Fibroblast of villous mesenchyme (primary cell): Measurements from ENCODE around the gene EPHA4. TPM values are rescaled to one million over a fixed set of nuclear protein-coding genes. Genes with fewer than 3 reads are reported as not detected.

Experiments used
- DNase-seq: peaks from one replicate; pipeline ENCODE4 v3.0.0-alpha.2; 2010; ENCODE audit warnings: low read depth
- H3K4me3 ChIP-seq: 2 replicates; pipeline ENCODE4 v1.5.1; 2011; ENCODE audit warnings: low read depth, mild to moderate bottlenecking, low read length
- total RNA-seq: library from RNA; depleted of rRNA; stranded (reverse); fragments of >200 nt; gene quantifications from 2 replicates; pipeline ENCODE4 v1.2.3, GENCODE V29; 2012
- TF ChIP-seq, protein P1 (sequence below): IDR thresholded peaks from 2 replicates; pipeline ENCODE4 v1.5.1; 2012; ENCODE audit warnings: low read depth, mild to moderate bottlenecking, low read length; ENCODE audit not compliant: insufficient read depth

The EPHA4 gene
- total RNA-seq, 1 donor = 17.3 TPM

DNA sequence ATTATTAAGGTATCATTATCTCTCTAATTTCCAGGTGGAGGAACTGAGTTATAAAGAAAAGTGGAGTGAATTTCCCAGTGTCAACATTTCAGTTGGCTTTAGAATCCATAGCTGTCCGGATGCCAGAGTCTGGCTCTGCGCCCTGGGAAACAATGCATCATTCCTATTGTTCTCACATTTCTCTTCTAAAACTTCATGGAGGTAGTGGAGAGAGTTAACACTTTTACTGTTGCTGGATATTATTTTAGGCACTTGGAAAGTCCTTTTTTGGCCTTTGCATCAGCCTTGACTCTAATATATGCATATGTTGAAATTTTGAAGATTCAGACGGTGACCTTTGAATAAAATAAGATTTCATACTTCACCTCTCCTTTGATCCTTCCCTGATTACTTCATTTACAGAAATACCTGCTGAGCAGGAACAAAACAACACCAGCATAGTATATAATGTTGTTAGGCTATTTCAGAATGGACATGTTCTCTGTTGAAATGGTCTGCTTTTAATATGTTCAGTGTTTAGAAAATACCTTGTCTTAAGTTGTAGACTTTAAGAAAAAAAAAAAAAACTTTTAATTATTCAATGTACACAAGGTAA is 148.8 kb downstream of the EPHA4 start:
- DNase-seq = no peak
- TF ChIP-seq, protein P1, sequence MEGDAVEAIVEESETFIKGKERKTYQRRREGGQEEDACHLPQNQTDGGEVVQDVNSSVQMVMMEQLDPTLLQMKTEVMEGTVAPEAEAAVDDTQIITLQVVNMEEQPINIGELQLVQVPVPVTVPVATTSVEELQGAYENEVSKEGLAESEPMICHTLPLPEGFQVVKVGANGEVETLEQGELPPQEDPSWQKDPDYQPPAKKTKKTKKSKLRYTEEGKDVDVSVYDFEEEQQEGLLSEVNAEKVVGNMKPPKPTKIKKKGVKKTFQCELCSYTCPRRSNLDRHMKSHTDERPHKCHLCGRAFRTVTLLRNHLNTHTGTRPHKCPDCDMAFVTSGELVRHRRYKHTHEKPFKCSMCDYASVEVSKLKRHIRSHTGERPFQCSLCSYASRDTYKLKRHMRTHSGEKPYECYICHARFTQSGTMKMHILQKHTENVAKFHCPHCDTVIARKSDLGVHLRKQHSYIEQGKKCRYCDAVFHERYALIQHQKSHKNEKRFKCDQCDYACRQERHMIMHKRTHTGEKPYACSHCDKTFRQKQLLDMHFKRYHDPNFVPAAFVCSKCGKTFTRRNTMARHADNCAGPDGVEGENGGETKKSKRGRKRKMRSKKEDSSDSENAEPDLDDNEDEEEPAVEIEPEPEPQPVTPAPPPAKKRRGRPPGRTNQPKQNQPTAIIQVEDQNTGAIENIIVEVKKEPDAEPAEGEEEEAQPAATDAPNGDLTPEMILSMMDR = no peak
- H3K4me3 ChIP-seq = no peak overlapping the region

DNA sequence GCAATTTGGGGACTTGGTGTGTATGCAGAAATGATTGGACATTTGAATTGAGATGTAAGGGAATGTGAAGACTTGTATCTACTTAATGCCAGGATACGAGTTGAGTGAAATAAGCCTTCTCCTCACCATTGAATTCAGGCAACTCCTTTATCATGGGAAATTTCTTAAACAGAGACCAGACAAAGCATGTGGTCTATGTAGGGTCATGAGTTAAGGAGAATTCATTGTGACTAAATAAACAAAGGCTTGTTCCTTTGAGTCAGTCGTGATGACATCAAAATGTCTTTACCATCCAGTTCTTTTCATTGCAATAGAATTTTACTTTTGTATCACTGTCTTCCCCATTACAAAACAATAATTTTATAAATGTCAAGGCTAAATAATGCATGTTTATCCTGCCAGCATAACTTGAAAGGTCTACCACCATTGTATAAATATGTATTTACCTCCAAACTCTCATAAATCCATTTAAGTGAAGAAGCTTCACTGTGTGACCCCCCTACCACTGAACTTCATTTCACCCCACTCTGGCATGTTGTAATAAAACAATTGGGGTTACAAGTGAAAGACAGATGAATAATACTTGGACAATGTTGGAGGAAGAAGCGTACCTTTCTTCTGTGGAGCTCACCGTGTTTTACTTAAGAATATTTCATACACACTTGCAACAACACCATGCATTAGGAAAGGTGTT is 149.4 kb downstream of the EPHA4 start:
- TF ChIP-seq, protein P1 = no peak
- H3K4me3 ChIP-seq = no peak overlapping the region
- DNase-seq = no peak

- TF ChIP-seq, protein P1 = no peak
Measured at GRCh38 chr2:221420245-221420644, 151.9 kb downstream of the EPHA4 start.

GRCh38 chr2:221415789-221416188 is 156.3 kb downstream of the EPHA4 start:
- TF ChIP-seq, protein P1 = no peak
- no peak for DNase-seq
- H3K4me3 ChIP-seq = no peak overlapping the region

More at GRCh38 chr2:221420245-221420644, 151.9 kb downstream of the EPHA4 start:
- no peak overlapping the region for H3K4me3 ChIP-seq
- DNase-seq = no peak

GRCh38 chr2:221412978-221413377 is 159.1 kb downstream of the EPHA4 start:
- TF ChIP-seq, protein P1 = no peak
- no peak overlapping the region for H3K4me3 ChIP-seq
- no peak for DNase-seq

DNA sequence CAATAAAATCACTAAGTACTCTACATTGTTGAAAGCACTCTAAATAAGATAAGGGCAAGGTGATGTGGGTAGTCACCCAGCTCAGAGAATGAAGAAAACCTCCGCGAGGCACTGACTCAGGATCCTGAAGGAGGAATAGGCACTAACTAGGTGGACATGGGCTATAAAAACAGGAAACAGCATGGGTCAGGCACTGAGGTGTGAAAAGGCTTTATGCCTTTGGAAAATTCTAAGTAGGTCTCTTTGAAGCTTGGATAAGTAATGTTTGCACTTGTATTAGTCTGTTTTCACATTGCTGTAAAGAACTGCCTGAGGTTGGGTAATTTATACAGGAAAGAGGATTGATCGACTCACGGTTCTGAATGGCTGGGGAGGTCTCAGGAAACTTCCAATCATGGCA is 161.6 kb downstream of the EPHA4 start:
- TF ChIP-seq, protein P1 = no peak
- no peak overlapping the region for H3K4me3 ChIP-seq
- DNase-seq = no peak
